ENCODE measurements around the gene GRK1. TPM values are rescaled to one million over a fixed set of nuclear protein-coding genes. Genes with fewer than 3 reads are reported as not detected.

GRK1 gene
- total and polyA plus RNA-seq, 2 of the 8 experiments (the other 6 are each of a cell fraction or from before 2014, with no cell fraction given): 0.12 TPM; not detected in 1

DNA sequence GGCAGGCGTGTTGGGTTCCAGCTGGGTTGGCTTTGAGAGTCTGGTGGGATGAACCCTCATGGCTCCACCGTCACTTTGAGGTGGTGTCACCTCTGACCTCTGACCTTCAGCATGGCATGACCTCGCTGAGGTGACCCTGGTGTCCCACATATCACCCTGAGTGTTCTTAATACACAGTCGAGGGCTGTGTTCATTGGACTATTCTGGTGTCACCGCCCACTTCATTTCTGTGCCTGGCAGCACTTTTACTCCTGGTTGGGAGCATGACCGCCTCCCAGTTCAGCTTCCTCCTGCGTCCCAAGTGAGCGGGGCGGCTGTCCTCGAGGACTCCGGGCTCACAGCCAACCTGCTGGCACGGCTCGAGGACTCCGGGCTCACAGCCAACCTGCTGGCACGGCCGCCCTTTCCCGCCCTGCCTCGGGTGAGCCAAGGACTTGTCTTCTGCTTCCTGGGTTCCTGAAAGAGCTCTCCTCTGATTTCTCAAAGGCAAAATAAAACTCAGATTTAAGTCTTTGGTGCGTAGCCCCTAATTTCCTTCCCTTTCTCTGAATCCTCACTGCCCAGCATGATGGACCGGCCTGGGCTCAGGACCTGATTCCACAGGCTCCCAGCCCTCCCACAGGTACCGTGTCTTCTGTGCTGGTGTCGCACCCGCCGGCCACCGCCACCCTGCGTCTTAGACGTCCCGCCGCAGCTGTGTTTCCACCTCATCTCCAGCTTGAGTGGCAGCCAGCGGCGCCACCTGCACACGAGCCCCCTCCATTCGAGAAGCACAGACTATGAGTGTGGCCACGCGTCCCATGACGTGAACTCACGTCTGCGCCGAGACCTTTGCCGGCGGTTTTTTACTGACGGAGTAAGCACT is 19.4 kb upstream of the GRK1 start:
- FAIRE-seq (no peak), DNase-seq (ENCODE audit: low read depth in 1 of 2, low spot score in 2 of 2) (no peak)
- H2BK120ac ChIP-seq (replicated peaks; ENCODE audit: low read depth, low read length): no peak overlapping the region
- no peak overlapping the region for H2BK15ac ChIP-seq (ENCODE audit: low read length)
- no peak overlapping the region for H3K4me2 ChIP-seq (ENCODE audit: insufficient read depth in 1 of 2, low read depth in 2 of 2, low read length in 2 of 2)
- H3K23ac ChIP-seq (ENCODE audit: insufficient read length): no peak overlapping the region
- H3K18ac ChIP-seq (ENCODE audit: extremely low read depth, low read length): no peak overlapping the region
- peaks cover 0 to under 1% (median 0%) of the 10 kb centered on the region in 4 experiments; a peak in 1 of 8 replicates for H3K36me3 ChIP-seq (ENCODE audit: control insufficient read depth in 2 of 4, insufficient read depth in 4 of 4, low read length in 3 of 4)
- H3K56ac ChIP-seq (replicated peaks; ENCODE audit: insufficient read length, low read depth, low read length): no peak overlapping the region
- H4K5ac ChIP-seq (ENCODE audit: insufficient read length, low read depth, low read length): no peak overlapping the region
- no peaks in the 10 kb centered on the region for H3K4me1 ChIP-seq (replicated peaks in 1 of 4; ENCODE audit: control insufficient read depth in 3 of 4, insufficient read depth in 4 of 4, low read length in 3 of 4)
- ChIA-PET POLR2A (ENCODE audit: partially characterized antibody) (no interaction called here), CTCF (ENCODE audit: partially characterized antibody) (interaction anchor here (2.0 kb wide), 1 partner anchor 94 kb away, joined by 7 read pairs; no protein-coding TSS in a partner anchor)
- H4K8ac ChIP-seq (ENCODE audit: extremely low read depth, insufficient read depth, low read length): no peak overlapping the region
- no peak overlapping the region for H2BK12ac ChIP-seq (ENCODE audit: low read depth, low read length)
- H3K27me3 ChIP-seq (replicated peaks in 1 of 4; ENCODE audit: control insufficient read depth in 3 of 4, extremely low read depth in 1 of 4, insufficient read depth in 3 of 4, low read length in 3 of 4): no peaks in the 10 kb centered on the region
- H3K79me2 ChIP-seq (ENCODE audit: control insufficient read depth in 1 of 2, insufficient read depth in 2 of 2, low read length in 2 of 2): no peaks in the 10 kb centered on the region
- H2BK5ac ChIP-seq (ENCODE audit: low read depth, low read length): no peak overlapping the region
- no peak overlapping the region for H3K9ac ChIP-seq (replicated peaks in 1 of 4; ENCODE audit: extremely low read depth in 1 of 4, low read depth in 3 of 4, low read length in 3 of 4)
- WGBS, 2 experiments (ENCODE audit: extremely low coverage in 1 of 2, insufficient coverage in 1 of 2, insufficient read length in 1 of 2, insufficient replicate concordance in 2 of 2, low coverage in 1 of 2, low lambda C conversion rate in 2 of 2, missing lambda C conversion rate in 1 of 2): 88% methylated on average over 33 of the region's 42 CpGs; no CpG with 5 or more reads in 1 of the 2 experiments
- H2AFZ ChIP-seq (ENCODE audit: low read length): no peak overlapping the region
- no peak overlapping the region for H3K4me3 ChIP-seq (ENCODE audit: extremely low read depth in 1 of 4, insufficient read depth in 2 of 4, low read depth in 3 of 4, low read length in 4 of 4)
- no peaks in the 10 kb centered on the region for H3K79me1 ChIP-seq (ENCODE audit: low read depth, low read length)
- TF ChIP-seq E2F6 (IDR thresholded peaks at IDR 0.05) (peak; percentile 75), MAFK (IDR thresholded peaks at IDR 0.05; ENCODE audit: low read depth, low read length) (no peak)
- H3K14ac ChIP-seq (ENCODE audit: insufficient read length): no peak overlapping the region
- H3K9me3 ChIP-seq (ENCODE audit: insufficient read depth in 2 of 2, low read depth in 1 of 2, low read length in 1 of 2): peaks cover 18 to 22% of the 10 kb centered on the region in 2 experiments
- H3K23me2 ChIP-seq (ENCODE audit: low read depth, low read length): no peaks in the 10 kb centered on the region
- H3K4ac ChIP-seq (replicated peaks; ENCODE audit: insufficient read length, low read depth, low read length): no peak overlapping the region
- H2AK5ac ChIP-seq (ENCODE audit: low read depth, low read length): no peak overlapping the region
- no peak overlapping the region for H3K27ac ChIP-seq (ENCODE audit: low read depth, low read length)
- H4K20me1 ChIP-seq (replicated peaks in 1 of 2; ENCODE audit: control insufficient read depth in 1 of 2, insufficient read depth in 2 of 2, low read length in 2 of 2): no peaks in the 10 kb centered on the region
- no peak overlapping the region for H4K91ac ChIP-seq (replicated peaks; ENCODE audit: insufficient read length, low read length)
- no peak overlapping the region for H2BK20ac ChIP-seq (ENCODE audit: low read length)
